ENCODE measurements around the gene RAD51B. TPM values are rescaled to one million over a fixed set of nuclear protein-coding genes. Genes with fewer than 3 reads are reported as not detected.

Gene RAD51B
- total RNA-seq, 4 donors from 2014 or later = 14.0 to 16.4 (median 14.8) TPM

DNA sequence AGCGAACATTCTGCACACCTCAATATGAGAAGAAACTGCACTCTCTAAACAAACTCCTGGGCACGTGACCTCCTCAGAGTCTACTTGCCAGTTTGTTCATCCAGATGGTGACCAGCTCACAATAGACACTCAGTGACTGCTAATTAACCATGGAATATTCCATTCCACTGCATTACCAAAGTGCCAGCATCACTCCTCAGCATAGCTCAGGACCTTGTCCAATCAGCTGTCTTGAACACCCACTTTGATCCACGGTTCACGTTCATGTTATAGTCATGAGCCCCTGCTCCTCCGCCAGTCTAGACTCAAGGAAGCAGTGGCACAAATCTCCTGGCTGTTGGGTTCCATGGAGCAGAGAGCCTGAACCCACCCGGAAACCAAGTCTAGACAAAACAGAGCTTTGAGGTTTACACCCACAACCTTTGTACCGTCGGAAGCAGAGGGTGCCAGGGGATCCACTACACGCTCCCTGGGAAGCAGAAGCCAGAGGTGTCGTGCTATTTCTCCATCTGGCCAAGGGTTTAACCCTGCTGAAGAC is 688.0 kb downstream of the RAD51B start:
- Histone ChIP-seq H3K27me3 (no peaks in the 10 kb centered on the region), H3K27ac (peak overlapping the region; percentile 73 to 91 (median 84)), H3K4me3 (replicated peaks in 1 of 3) (no peak overlapping the region), H3K36me3 (no peaks in the 10 kb centered on the region), H3K9me3 (no peaks in the 10 kb centered on the region), H3K4me1 (peaks cover 34 to 76% of the 10 kb centered on the region in 2 donors)
- WGBS, 2 donors = 78 to 88% methylated on average over 10 of the region's 10 CpGs
- DNase-seq = peak; percentile 73 to 82
- TF ChIP-seq, protein P1, sequence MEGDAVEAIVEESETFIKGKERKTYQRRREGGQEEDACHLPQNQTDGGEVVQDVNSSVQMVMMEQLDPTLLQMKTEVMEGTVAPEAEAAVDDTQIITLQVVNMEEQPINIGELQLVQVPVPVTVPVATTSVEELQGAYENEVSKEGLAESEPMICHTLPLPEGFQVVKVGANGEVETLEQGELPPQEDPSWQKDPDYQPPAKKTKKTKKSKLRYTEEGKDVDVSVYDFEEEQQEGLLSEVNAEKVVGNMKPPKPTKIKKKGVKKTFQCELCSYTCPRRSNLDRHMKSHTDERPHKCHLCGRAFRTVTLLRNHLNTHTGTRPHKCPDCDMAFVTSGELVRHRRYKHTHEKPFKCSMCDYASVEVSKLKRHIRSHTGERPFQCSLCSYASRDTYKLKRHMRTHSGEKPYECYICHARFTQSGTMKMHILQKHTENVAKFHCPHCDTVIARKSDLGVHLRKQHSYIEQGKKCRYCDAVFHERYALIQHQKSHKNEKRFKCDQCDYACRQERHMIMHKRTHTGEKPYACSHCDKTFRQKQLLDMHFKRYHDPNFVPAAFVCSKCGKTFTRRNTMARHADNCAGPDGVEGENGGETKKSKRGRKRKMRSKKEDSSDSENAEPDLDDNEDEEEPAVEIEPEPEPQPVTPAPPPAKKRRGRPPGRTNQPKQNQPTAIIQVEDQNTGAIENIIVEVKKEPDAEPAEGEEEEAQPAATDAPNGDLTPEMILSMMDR (IDR thresholded peaks at IDR 0.05) = no peak
- TF ChIP-seq POLR2A (IDR thresholded peaks at IDR 0.05) = peak; percentile 6 to 40
- intact Hi-C loops (cut with DNase I) = no loop called here

DNA sequence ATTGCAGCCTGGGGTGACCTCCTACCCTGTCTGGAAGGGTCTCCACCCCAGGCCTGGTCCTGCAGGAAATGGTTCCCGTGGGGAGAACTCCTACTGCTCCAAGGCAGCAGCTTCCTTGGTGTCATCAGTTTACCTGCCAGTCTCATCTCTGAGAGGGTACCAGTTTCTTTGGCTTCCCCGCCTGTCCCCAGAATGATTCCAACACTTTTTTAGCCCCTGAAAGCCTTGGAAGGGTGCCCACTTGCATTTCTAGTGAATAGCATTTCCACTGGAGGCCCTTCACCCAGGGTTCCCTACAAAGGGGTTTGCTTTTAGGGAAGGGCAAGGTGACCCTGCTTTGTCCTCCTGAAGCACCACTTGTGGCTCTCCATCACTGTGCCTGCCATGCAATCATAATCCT is 689.0 kb downstream of the RAD51B start:
- peak in 1 of 2 donors; percentile 35 for DNase-seq
- peak overlapping the region in 2 of 3 donors; percentile 84 to 91 for H3K27ac ChIP-seq
- no peaks in the 10 kb centered on the region for H3K36me3 ChIP-seq
- TF ChIP-seq, protein P1 (IDR thresholded peaks at IDR 0.05) = no peak
- no peak for TF ChIP-seq POLR2A (IDR thresholded peaks at IDR 0.05)
- intact Hi-C loops (cut with DNase I) = no loop called here
- H3K4me1 ChIP-seq = peaks cover 30 to 67% of the 10 kb centered on the region in 2 donors
- H3K27me3 ChIP-seq = no peaks in the 10 kb centered on the region
- H3K4me3 ChIP-seq (replicated peaks in 1 of 3) = no peak overlapping the region
- WGBS, 2 donors = 97 to 100% methylated on average over 1 to 2 of the region's 2 CpGs
- no peaks in the 10 kb centered on the region for H3K9me3 ChIP-seq

DNA sequence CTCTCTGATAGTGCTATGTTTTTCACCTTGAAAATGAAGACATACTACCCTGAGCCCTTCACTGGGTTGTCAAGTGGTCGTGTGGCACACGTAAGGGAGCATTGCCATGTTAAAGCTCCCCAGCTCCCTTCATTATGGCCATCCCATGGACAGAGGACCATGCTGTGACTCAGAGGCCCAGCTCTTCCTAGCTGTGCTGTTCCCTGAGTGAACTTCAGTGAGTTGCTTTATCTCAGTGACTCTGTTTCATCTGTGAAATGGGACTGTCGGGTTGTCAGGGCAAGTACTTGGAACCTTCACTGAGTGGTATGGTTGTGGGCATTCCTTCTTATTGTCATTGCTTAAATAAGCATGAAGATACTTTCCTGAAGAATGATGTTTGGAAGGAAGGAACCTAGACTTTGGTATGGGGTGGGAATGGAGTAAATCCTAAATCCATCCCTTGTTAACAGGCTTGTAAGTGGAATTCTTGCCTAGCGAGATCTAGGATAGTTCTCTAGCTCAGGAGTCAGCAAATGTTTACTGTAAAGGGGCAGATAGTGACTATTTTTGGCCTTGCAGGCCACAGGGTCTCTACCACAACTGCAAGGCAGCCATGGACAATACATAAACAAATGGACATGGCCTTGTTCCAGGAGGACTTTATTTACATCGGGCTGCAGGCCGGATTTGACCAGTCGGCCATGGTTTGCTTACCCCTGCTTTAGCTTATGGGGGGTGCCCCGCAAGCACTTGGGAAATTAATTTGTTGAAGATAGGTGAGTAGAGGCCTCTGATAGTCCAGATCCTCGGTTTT is 689.8 kb downstream of the RAD51B start:
- DNase-seq = no peak
- H3K27ac ChIP-seq = peak overlapping the region in 2 of 3 donors; percentile 47 to 66
- H3K27me3 ChIP-seq = no peaks in the 10 kb centered on the region
- intact Hi-C loops (cut with DNase I) = no loop called here
- H3K4me1 ChIP-seq = peaks cover 30 to 66% of the 10 kb centered on the region in 2 donors
- no peak overlapping the region for H3K4me3 ChIP-seq (replicated peaks in 1 of 3)
- H3K9me3 ChIP-seq = no peaks in the 10 kb centered on the region
- H3K36me3 ChIP-seq = no peaks in the 10 kb centered on the region
- no peak for TF ChIP-seq POLR2A (IDR thresholded peaks at IDR 0.05)
- TF ChIP-seq, protein P1 (IDR thresholded peaks at IDR 0.05) = no peak
- 82 to 84% methylated on average over 9 of the region's 9 CpGs for WGBS, 2 donors

DNA sequence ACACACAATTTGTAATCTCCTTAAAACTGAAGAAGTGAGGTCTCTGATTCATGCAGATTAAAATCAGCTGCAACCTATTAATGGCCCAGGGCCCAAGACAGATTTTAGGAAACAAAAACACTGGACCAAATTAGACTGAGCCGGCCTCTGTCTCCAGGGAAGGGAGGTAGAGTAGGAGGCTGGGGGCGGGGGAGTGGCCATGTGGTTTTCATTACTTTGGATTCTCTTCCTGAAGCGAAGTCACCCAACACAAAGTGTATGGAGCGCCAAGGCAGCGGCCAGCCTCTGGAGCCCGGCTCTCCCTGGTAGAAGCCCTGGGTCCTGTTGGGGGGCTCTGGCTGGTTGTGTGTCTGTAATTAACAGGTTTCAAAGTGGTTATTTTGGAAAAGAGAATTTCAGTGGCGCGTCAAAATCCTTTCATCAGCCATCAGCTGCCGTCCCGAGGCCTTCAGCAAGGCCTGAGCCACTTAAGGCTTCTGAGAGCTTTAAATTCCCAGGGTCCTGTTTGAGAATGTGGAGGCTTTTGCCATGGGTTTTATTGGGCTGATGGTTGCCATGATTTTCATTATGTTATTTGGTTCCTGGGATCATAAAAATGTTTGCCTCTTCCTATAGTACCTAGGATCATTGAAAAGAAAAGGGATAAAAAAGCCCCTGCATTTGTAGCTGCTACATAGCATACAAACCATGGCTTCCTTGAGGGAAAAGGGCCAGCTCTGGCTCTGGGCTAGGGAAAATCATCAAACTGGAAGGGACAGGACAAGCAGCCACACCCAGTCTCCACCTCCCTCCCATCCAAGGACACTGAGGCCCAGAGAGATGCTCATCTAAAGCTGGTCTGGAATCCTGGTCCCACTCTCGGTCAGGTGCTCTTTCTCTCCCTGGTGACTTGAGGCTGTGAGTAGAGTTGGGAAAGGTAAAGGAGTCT is 690.9 kb downstream of the RAD51B start:
- intact Hi-C loops (cut with DNase I) = no loop called here
- 85 to 88% methylated on average over 11 of the region's 11 CpGs for WGBS, 2 donors
- TF ChIP-seq, protein P1 (IDR thresholded peaks at IDR 0.05) = no peak
- no peak for TF ChIP-seq POLR2A (IDR thresholded peaks at IDR 0.05)
- Histone ChIP-seq H3K27me3 (no peaks in the 10 kb centered on the region), H3K4me3 (replicated peaks in 1 of 3) (no peak overlapping the region), H3K4me1 (peaks cover 28 to 59% of the 10 kb centered on the region in 2 donors), H3K36me3 (no peaks in the 10 kb centered on the region), H3K9me3 (no peaks in the 10 kb centered on the region), H3K27ac (peak overlapping the region; percentile 10 to 66 (median 47))
- DNase-seq = peak in 1 of 2 donors; percentile 26

Data from thyroid gland (tissue), 4 donors.